BE2C (cell line): ENCODE data around the gene TP53TG5.
A peak's percentile ranks its signal among the peaks of the same experiment; 100 is the strongest.

ENCODE experiments used
- DNase-seq: peaks from one replicate; pipeline ENCODE4 v3.0.0-alpha.2; 2020
- H3K27me3 ChIP-seq: fragments of 250-450 bp; sonication (Bioruptor Pico); 2 replicates; pipeline ENCODE4 v1.5.1; 2020; ENCODE audit warnings: mild to moderate bottlenecking
- H3K36me3 ChIP-seq: fragments of 250-450 bp; sonication (Bioruptor Pico); 2 replicates; pipeline ENCODE4 v1.5.1; 2020; ENCODE audit warnings: mild to moderate bottlenecking
- H3K4me1 ChIP-seq: fragments of 250-450 bp; sonication (Bioruptor Pico); 2 replicates; pipeline ENCODE4 v1.5.1; 2020
- H3K4me3 ChIP-seq: 2 replicates; pipeline ENCODE4 v1.5.1; 2011; ENCODE audit warnings: low read depth, low read length
- H3K9me3 ChIP-seq: fragments of 250-450 bp; sonication (Bioruptor Pico); 2 replicates; pipeline ENCODE4 v1.5.1; 2020
- TF ChIP-seq, protein P1 (sequence below): IDR thresholded peaks from 2 replicates; pipeline ENCODE4 v1.5.1; 2012; ENCODE audit warnings: mild to moderate bottlenecking, low read depth, low read length

The TP53TG5 gene

DNA sequence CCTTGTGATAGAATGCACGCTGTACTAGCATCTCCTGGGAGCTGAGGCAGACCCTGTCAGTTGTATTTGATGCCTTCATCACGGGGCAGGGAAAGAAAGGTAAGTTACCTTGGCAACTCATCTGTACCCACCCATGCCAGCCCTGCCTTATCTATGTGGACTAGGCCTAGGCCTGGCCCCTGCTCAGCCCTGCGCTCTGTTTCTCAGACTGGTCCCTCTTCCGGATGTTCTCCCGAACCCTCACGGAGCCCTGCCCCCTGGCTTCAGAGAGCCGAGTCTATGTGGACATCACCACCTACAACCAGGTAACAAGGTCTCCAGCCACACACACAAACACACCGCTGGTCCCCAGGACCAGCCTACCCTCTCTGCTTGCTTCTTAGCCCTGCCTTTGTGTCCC lies 42.0 kb upstream of the TP53TG5 start:
- Histone ChIP-seq H3K27me3 (no peaks in the 10 kb centered on the region), H3K36me3 (peaks cover 28% of the 10 kb centered on the region), H3K4me1 (no peaks in the 10 kb centered on the region), H3K9me3 (no peaks in the 10 kb centered on the region), H3K4me3 (no peak overlapping the region)
- TF ChIP-seq, protein P1, sequence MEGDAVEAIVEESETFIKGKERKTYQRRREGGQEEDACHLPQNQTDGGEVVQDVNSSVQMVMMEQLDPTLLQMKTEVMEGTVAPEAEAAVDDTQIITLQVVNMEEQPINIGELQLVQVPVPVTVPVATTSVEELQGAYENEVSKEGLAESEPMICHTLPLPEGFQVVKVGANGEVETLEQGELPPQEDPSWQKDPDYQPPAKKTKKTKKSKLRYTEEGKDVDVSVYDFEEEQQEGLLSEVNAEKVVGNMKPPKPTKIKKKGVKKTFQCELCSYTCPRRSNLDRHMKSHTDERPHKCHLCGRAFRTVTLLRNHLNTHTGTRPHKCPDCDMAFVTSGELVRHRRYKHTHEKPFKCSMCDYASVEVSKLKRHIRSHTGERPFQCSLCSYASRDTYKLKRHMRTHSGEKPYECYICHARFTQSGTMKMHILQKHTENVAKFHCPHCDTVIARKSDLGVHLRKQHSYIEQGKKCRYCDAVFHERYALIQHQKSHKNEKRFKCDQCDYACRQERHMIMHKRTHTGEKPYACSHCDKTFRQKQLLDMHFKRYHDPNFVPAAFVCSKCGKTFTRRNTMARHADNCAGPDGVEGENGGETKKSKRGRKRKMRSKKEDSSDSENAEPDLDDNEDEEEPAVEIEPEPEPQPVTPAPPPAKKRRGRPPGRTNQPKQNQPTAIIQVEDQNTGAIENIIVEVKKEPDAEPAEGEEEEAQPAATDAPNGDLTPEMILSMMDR = no peak
- DNase-seq = no peak

DNA sequence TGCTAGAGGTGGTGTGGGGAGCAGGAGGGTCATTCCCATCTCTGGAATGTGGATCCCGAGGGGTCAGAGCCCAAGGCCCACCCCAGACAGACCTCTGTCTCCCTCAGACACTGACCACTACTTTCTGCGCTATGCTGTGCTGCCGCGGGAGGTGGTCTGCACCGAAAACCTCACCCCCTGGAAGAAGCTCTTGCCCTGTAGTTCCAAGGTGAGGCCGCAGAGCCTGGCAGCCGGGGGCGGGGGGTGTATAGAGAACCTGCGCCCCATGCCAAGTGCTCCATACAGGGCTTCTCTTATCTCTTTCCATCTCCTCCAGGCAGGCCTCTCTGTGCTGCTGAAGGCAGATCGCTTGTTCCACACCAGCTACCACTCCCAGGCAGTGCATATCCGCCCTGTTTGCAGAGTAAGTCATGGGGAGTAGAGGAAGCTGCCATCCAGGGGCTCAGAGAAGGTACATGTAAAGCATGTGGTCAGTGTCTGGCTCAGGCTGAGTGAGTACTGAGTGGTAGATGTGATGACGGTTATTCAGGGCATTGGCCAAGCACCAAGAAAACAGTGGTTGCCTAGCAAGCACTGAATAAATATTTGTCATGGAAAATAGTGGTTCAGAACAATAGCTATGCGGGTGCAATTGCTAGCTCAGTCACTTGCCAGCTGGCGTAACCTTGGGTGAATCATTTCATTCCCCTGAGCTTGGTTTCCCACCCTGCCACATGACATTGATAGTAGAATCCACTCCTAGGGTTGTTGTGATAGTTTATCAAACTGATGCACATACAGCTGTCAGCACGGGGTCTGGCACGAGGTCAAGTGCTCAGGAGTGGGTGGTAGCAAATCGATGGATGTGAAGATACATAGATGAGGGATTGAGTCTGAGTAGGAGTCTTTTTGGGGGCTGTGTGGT lies 41.3 kb upstream of the TP53TG5 start:
- H3K4me3 ChIP-seq = no peak overlapping the region
- DNase-seq = no peak
- no peaks in the 10 kb centered on the region for H3K9me3 ChIP-seq
- H3K36me3 ChIP-seq = peaks cover 24% of the 10 kb centered on the region
- TF ChIP-seq, protein P1 = no peak
- no peaks in the 10 kb centered on the region for H3K27me3 ChIP-seq
- no peaks in the 10 kb centered on the region for H3K4me1 ChIP-seq

DNA sequence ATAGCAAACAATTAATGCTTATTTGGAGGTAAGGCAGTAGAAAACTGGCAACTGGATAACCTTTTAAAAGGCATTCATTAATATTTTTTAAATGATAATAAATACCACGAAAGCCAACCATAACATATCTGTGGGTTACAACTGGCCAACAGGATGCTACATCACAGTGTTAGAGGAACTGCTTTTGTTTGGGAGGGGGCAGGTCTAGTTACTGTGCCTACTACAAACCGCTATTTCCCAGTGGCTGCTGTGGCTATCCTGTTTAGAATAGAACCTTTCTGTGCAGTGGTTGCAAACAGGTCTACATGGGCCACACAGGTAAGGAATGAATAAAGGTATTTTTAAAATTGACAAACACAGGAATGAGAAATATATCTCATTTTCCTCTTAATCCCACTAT lies 38.8 kb upstream of the TP53TG5 start:
- Histone ChIP-seq H3K9me3 (no peaks in the 10 kb centered on the region), H3K27me3 (no peaks in the 10 kb centered on the region), H3K4me1 (no peaks in the 10 kb centered on the region), H3K4me3 (peak overlapping the region; percentile 97), H3K36me3 (peaks cover 19% of the 10 kb centered on the region)
- DNase-seq = no peak
- TF ChIP-seq, protein P1 = no peak

DNA sequence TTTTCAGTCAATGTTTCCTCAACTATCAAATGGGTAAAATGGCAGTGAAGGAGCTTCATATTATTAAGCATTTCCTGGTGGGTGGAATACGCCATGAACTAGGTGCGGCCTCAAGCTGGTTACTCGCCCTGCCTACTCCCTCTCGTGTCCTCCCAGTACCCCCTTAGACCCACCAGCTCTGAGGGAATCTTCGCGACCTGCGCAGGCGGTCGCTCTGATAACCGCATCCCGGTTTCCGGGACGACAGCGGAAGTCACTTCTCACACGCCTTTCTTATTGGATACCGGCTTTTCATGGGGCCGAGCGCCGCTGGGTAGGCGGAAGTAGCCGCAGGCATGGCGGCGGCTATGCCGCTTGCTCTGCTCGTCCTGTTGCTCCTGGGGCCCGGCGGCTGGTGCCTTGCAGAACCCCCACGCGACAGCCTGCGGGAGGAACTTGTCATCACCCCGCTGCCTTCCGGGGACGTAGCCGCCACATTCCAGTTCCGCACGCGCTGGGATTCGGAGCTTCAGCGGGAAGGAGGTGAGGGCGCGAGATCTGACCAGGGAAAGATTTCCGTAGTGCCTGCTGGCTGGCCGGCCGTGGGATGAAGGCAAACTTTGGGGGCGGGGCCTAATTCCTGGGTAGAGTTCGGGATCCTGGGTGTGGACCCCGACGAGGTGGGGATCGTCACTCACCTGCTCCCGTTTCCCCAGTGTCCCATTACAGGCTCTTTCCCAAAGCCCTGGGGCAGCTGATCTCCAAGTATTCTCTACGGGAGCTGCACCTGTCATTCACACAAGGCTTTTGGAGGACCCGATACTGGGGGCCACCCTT lies 37.9 kb upstream of the TP53TG5 start, which contains the start of gene PIGT:
TSS of gene PIGT (plus strand) at position 320 of the 816 bp plus-strand sequence. CDS start at position 336, 16 bp downstream.
- Histone ChIP-seq H3K27me3 (no peaks in the 10 kb centered on the region), H3K9me3 (no peaks in the 10 kb centered on the region), H3K4me3 (peak within 1 kb of the TSS; percentile 97), H3K36me3 (peaks cover 13% of the 10 kb centered on the region), H3K4me1 (no peaks in the 10 kb centered on the region)
- peak; percentile 88 for DNase-seq
- TF ChIP-seq, protein P1 = peak; percentile 3; the same call in 1 of the 2 replicates

DNA sequence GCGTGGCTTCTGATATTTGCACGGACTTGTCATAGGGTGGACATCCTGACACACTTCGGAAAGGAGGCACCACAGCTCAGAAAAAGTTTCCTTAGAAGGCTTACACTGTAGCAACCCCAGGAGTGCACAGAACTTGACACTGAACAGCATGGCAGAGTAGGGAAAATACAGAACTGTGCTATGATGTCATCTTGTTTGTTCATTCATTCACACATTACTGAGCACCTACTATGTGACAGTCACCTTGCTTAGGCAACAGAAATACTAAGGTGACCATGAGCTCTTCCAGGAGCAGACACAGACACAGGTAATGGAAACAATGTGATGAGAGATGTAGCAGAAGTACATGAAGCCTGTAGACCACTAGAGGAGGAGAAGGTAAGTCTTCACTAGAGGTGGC lies 35.4 kb upstream of the TP53TG5 start:
- Histone ChIP-seq H3K27me3 (no peaks in the 10 kb centered on the region), H3K36me3 (peaks cover 3% of the 10 kb centered on the region; the same call in 1 of the 2 replicates), H3K4me3 (no peak overlapping the region), H3K9me3 (no peaks in the 10 kb centered on the region), H3K4me1 (no peaks in the 10 kb centered on the region)
- TF ChIP-seq, protein P1 = no peak
- no peak for DNase-seq
